ENCODE measurements around the gene RIPK1.
"Not testable (repeated sequence)": the region's sequence is repeated elsewhere in the genome, so short reads cannot be mapped to it uniquely, and the experiment has no call there.

The RIPK1 gene

GRCh38 chr6:3053231-3053508 is 15.1 kb upstream of the RIPK1 start:
- in situ Hi-C loops (cut with HindIII; ENCODE audit: low pct_ligation_motif_present, low sequenced_read_pairs): no loop called here
- peak overlapping the region; percentile 54 for H3K4me3 ChIP-seq (ENCODE audit: low read depth, low read length)
- no peaks in the 10 kb centered on the region for H3K27me3 ChIP-seq (replicated peaks)
- no peak overlapping the region for H3K27ac ChIP-seq
- no peak for TF ChIP-seq CTCF (IDR thresholded peaks at IDR 0.05; ENCODE audit: low read depth, low read length, missing control alignments)
- H3K36me3 ChIP-seq (replicated peaks): no peaks in the 10 kb centered on the region
- DNase-seq: no peak

- DNase-seq; H3K27me3 ChIP-seq (replicated peaks); H3K36me3 ChIP-seq (replicated peaks); H3K27ac ChIP-seq; in situ Hi-C loops (cut with HindIII; ENCODE audit: low pct_ligation_motif_present, low sequenced_read_pairs): not testable (repeated sequence)
- peak overlapping the region; percentile 32 for H3K4me3 ChIP-seq (ENCODE audit: low read depth, low read length)
Observed at GRCh38 chr6:3054229-3055157, 13.8 kb upstream of the RIPK1 start.

- H3K27ac ChIP-seq; H3K27me3 ChIP-seq (replicated peaks); in situ Hi-C loops (cut with HindIII; ENCODE audit: low pct_ligation_motif_present, low sequenced_read_pairs); H3K36me3 ChIP-seq (replicated peaks); DNase-seq; H3K4me3 ChIP-seq (ENCODE audit: low read depth, low read length): not testable (repeated sequence)
Observed at GRCh38 chr6:3055158-3055499, 13.2 kb upstream of the RIPK1 start.

GRCh38 chr6:3057063-3057770 is 11.1 kb upstream of the RIPK1 start:
- no peak for DNase-seq
- in situ Hi-C loops (cut with HindIII; ENCODE audit: low pct_ligation_motif_present, low sequenced_read_pairs): no loop called here
- no peak for TF ChIP-seq CTCF (IDR thresholded peaks at IDR 0.05; ENCODE audit: low read depth, low read length, missing control alignments)
- no peak overlapping the region for H3K4me3 ChIP-seq (ENCODE audit: low read depth, low read length)
- H3K27me3 ChIP-seq (replicated peaks): no peaks in the 10 kb centered on the region
- no peaks in the 10 kb centered on the region for H3K36me3 ChIP-seq (replicated peaks)
- H3K27ac ChIP-seq: no peak overlapping the region

GRCh38 chr6:3058957-3059356 is 9.3 kb upstream of the RIPK1 start:
- Histone ChIP-seq H3K36me3 (replicated peaks) (no peaks in the 10 kb centered on the region), H3K27me3 (replicated peaks) (no peaks in the 10 kb centered on the region), H3K27ac (no peak overlapping the region), H3K4me3 (ENCODE audit: low read depth, low read length) (no peak overlapping the region)
- in situ Hi-C loops (cut with HindIII; ENCODE audit: low pct_ligation_motif_present, low sequenced_read_pairs): no loop called here
- DNase-seq: no peak
- no peak for TF ChIP-seq CTCF (IDR thresholded peaks at IDR 0.05; ENCODE audit: low read depth, low read length, missing control alignments)

GRCh38 chr6:3060092-3060491 is 8.2 kb upstream of the RIPK1 start:
- H3K4me3 ChIP-seq (ENCODE audit: low read depth, low read length); H3K27ac ChIP-seq; in situ Hi-C loops (cut with HindIII; ENCODE audit: low pct_ligation_motif_present, low sequenced_read_pairs): not testable (repeated sequence)

GRCh38 chr6:3061501-3061941 is 6.8 kb upstream of the RIPK1 start:
- DNase-seq: peak; percentile 89
- H3K4me3 ChIP-seq (ENCODE audit: low read depth, low read length): no peak overlapping the region

More at GRCh38 chr6:3060092-3060491, 8.2 kb upstream of the RIPK1 start:
- not testable (repeated sequence) for H3K27me3 ChIP-seq (replicated peaks); H3K36me3 ChIP-seq (replicated peaks); DNase-seq

GRCh38 chr6:3063340-3063732 is 5.0 kb upstream of the RIPK1 start:
- H3K27me3 ChIP-seq (replicated peaks); H3K27ac ChIP-seq; DNase-seq; H3K36me3 ChIP-seq (replicated peaks); in situ Hi-C loops (cut with HindIII; ENCODE audit: low pct_ligation_motif_present, low sequenced_read_pairs): not testable (repeated sequence)
- peak overlapping the region; percentile 67 for H3K4me3 ChIP-seq (ENCODE audit: low read depth, low read length)

More at GRCh38 chr6:3061501-3061941, 6.8 kb upstream of the RIPK1 start:
- H3K36me3 ChIP-seq (replicated peaks): no peaks in the 10 kb centered on the region
- in situ Hi-C loops (cut with HindIII; ENCODE audit: low pct_ligation_motif_present, low sequenced_read_pairs): no loop called here
- H3K27ac ChIP-seq: no peak overlapping the region
- no peaks in the 10 kb centered on the region for H3K27me3 ChIP-seq (replicated peaks)
- TF ChIP-seq CTCF (IDR thresholded peaks at IDR 0.05; ENCODE audit: low read depth, low read length, missing control alignments): peak; percentile 33

Measured in brain microvascular endothelial cell (primary cell).